IPS-18a (cell line): ENCODE results near the gene GCK.
"Not testable (repeated sequence)": the region's sequence is repeated elsewhere in the genome, so short reads cannot be mapped to it uniquely, and the experiment has no call there.

Experiments
- H3K27ac ChIP-seq: one replicate; pipeline ENCODE4 v1.5.1; 2013; ENCODE audit warnings: low read length
- H3K27me3 ChIP-seq: one replicate; pipeline ENCODE4 v1.6.1; 2013; ENCODE audit warnings: mild to moderate bottlenecking, low read length; ENCODE audit not compliant: control insufficient read depth, insufficient read depth
- H3K36me3 ChIP-seq: one replicate; pipeline ENCODE4 v1.6.1; 2013; ENCODE audit warnings: low read depth, low read length; ENCODE audit not compliant: control insufficient read depth
- H3K4me1 ChIP-seq: one replicate; pipeline ENCODE4 v1.6.1; 2013; ENCODE audit warnings: low read depth, low read length; ENCODE audit not compliant: control insufficient read depth
- H3K4me3 ChIP-seq: one replicate; pipeline ENCODE4 v1.5.1; 2013; ENCODE audit warnings: low read length
- H3K9ac ChIP-seq: one replicate; pipeline ENCODE4 v1.6.1; 2013; ENCODE audit warnings: mild to moderate bottlenecking, low read length, moderate library complexity
- H3K9me3 ChIP-seq: one replicate; pipeline ENCODE4 v1.6.1; 2013; ENCODE audit warnings: low read depth, low read length; ENCODE audit not compliant: control insufficient read depth

Gene GCK

DNA sequence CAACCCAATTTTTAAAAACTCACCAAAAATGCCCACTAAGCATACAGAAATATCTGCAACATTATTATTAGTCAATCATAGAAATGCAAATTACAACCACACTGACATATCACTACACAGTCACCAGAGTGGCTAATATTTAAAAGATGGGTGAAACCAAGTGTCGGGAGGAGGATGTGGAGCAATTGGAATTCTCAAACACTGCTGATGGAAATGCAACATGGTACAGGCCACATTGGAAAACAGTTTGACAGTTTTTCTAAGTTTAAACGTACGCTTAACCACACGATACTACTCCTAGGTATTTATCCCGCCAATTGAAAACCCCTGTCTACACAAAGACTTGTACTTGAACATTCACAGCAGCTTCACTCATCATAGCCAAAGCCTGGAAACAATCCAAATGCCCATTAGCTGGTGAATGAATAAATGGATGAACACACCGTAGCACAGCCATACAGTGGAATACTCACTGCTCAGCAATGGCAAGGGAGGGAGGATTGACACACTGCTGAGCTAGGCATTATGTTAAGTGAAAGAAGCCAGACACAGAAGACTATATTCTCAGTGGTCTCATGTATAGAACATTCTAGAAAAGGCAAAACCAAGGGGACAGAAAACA is 16.3 kb downstream of the GCK start:
- no peaks in the 10 kb centered on the region for H3K27me3 ChIP-seq
- no peaks in the 10 kb centered on the region for H3K36me3 ChIP-seq

DNA sequence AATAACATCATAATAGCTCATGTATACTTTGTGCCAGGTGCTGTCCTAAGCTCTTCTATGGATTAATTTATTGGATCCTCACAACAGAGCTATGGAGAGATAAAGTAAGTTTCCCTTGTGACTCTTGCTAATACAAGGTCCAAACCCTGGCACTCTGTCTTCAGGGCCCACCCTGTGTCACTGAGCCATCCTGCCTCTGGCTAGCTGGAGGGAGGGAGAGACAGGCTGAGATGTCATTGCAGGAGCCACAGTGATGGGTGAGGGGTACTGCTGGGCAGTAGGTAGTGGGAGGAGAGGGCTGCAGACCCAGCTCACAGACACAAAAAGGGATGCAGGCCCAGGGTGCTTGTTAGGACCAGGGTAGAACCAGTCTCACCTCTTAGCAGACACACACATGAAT is 16.9 kb downstream of the GCK start:
- Histone ChIP-seq H3K4me3 (no peak overlapping the region), H3K27me3 (no peaks in the 10 kb centered on the region), H3K9ac (no peak overlapping the region), H3K9me3 (no peaks in the 10 kb centered on the region), H3K36me3 (no peaks in the 10 kb centered on the region), H3K27ac (no peak overlapping the region), H3K4me1 (peaks cover 3% of the 10 kb centered on the region)

More for the DNA sequence above, 16.3 kb downstream of the GCK start:
- Histone ChIP-seq H3K4me1 (peaks cover 7% of the 10 kb centered on the region), H3K27ac (no peak overlapping the region), H3K9me3 (no peaks in the 10 kb centered on the region), H3K4me3 (no peak overlapping the region), H3K9ac (no peak overlapping the region)

DNA sequence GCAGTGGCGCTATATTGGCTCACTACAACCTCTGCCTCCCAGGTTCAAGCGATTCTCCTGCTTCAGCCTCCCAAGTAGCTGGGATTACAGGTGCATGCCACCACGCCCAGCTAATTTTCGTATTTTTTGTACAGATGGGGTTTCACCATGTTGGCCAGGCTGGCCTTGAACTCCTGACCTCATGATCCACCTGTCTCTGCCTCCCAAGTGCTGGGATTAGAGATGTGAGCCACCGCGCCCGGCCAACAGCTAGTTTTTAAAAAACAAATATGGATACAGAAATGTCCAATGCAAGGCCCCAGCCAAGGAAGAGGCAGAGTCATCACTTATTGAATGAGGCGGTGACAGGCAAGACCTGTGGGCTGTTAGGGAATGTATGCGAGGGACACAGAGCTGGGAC is 17.3 kb downstream of the GCK start:
- H3K4me1 ChIP-seq, H3K27ac ChIP-seq, H3K36me3 ChIP-seq, H3K27me3 ChIP-seq, H3K9me3 ChIP-seq, H3K4me3 ChIP-seq, H3K9ac ChIP-seq: not testable (repeated sequence)

DNA sequence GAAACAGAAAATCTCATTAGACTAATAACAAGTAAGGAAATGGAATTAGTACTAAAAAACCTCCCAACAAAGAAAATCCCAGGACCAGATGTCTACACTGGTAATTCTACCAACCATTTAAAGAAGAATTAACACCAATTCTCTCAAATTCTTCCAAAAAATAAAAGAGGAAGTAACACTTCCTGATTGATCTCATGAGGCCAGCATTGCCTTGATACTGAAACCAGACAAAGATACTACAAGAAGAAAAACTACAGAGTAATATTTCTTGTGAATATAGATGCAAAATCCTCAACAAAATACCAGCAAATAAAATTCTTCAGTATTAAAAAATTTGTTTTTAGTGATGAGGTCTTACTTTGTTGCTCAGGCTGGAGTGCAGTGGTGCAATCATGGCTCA is 21.3 kb downstream of the GCK start:
- H3K36me3 ChIP-seq, result no peaks in the 10 kb centered on the region
- peaks cover 7% of the 10 kb centered on the region for H3K4me1 ChIP-seq
- H3K27ac ChIP-seq, result no peak overlapping the region
- no peak overlapping the region for H3K9ac ChIP-seq
- no peaks in the 10 kb centered on the region for H3K27me3 ChIP-seq
- no peaks in the 10 kb centered on the region for H3K9me3 ChIP-seq
- H3K4me3 ChIP-seq, result no peak overlapping the region

DNA sequence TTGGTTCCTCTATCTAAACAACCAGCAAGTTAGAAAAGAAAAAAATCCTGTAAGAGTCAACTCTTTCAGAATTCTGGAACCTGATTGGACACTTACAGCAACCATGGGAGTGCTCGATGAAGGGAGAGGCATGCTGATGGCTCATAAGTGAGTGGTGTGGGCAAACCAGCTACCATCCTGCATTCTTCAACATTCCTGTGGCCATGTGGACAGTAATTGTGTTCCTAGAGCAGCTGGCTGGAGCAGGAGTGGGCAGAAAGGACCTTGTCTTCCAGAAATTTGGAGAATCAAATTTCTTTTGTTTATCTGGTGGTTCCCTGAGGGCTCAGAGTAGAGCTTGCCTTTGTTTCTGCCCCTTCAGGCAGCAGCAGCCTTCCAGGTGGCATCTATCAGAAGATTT is 25.6 kb downstream of the GCK start:
- Histone ChIP-seq H3K9ac (no peak overlapping the region), H3K4me1 (peaks cover 7% of the 10 kb centered on the region), H3K4me3 (no peak overlapping the region), H3K27ac (no peak overlapping the region), H3K27me3 (no peaks in the 10 kb centered on the region), H3K36me3 (no peaks in the 10 kb centered on the region), H3K9me3 (no peaks in the 10 kb centered on the region)

DNA sequence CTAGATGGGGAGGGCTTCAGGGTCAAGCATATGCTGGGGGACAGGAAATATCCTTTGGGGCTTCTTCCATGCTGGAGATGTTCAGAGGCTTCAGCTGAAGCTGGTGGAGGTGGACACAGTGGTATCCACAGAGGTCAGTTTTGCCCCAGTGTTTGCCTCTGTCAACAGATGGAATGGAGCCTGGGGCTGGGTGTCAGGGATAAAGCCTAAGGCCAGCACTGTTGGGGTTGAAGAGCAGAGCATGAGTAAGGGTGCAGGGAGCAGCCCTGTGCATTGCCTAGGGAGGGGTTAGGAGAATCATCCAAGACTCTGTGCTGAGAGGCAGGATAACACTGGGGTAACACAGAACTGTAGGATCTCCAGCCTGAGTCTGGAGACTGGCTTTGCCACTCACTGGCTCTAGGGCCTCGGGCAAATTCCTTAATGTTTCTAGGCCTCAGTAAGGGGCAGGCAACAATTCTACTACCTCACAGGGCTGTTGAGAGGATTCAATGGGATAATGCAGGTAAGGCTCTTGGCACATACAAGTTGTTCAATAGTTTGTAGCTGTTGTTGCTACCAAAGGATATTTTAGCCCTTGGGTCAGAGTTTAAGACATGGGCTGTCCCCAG is 26.3 kb downstream of the GCK start:
- H3K9me3 ChIP-seq, result no peaks in the 10 kb centered on the region
- no peak overlapping the region for H3K27ac ChIP-seq
- H3K9ac ChIP-seq, result no peak overlapping the region
- H3K4me3 ChIP-seq, result no peak overlapping the region
- peaks cover 7% of the 10 kb centered on the region for H3K4me1 ChIP-seq
- H3K36me3 ChIP-seq, result no peaks in the 10 kb centered on the region
- no peaks in the 10 kb centered on the region for H3K27me3 ChIP-seq

DNA sequence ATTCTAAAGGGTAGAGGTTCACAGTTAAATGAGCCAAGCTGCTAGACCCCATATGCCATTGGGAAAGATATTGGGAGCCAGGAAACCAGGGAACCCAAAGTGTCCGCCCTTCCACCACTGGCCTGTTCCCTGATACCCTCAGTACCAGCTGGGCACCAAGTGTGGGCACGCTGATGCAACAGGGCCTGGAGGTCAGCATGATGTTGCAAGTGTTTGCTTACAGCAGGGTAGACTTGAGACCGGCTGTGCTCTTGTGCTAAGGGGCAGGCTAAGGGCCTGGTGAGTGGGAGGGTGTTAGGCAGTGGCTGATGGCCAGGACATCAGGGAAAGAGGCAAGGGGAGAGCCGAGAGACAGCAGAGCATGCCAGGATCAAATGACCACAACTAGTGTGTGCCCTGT is 27.1 kb downstream of the GCK start:
- Histone ChIP-seq H3K4me1 (peaks cover 7% of the 10 kb centered on the region), H3K4me3 (no peak overlapping the region)

DNA sequence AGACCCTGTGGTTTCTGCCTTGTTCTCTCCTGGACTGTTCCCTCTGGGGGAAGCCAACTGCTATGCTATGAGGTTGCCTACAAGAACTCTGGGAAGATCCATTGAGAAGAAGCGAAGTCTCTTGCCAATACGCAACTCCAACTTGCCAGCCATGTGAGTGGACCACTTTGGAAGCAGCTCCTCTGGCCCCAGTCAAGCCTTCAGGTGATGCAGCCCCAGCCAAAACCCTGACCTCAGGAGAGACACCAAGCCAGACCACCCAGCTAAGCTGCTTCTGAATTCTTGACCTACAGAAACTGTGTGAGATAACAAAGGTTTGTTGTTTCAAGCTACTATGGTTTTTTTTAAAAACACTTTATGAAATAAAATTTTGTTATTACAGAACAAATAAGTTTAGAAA is 27.9 kb downstream of the GCK start:
- H3K27me3 ChIP-seq, result no peaks in the 10 kb centered on the region
- no peak overlapping the region for H3K9ac ChIP-seq
- no peak overlapping the region for H3K27ac ChIP-seq
- no peaks in the 10 kb centered on the region for H3K9me3 ChIP-seq
- peaks cover 7% of the 10 kb centered on the region for H3K4me1 ChIP-seq
- H3K4me3 ChIP-seq, result no peak overlapping the region
- H3K36me3 ChIP-seq, result no peaks in the 10 kb centered on the region

More for the DNA sequence above, 27.1 kb downstream of the GCK start:
- Histone ChIP-seq H3K9ac (no peak overlapping the region), H3K36me3 (no peaks in the 10 kb centered on the region), H3K27me3 (no peaks in the 10 kb centered on the region), H3K9me3 (no peaks in the 10 kb centered on the region), H3K27ac (no peak overlapping the region)

DNA sequence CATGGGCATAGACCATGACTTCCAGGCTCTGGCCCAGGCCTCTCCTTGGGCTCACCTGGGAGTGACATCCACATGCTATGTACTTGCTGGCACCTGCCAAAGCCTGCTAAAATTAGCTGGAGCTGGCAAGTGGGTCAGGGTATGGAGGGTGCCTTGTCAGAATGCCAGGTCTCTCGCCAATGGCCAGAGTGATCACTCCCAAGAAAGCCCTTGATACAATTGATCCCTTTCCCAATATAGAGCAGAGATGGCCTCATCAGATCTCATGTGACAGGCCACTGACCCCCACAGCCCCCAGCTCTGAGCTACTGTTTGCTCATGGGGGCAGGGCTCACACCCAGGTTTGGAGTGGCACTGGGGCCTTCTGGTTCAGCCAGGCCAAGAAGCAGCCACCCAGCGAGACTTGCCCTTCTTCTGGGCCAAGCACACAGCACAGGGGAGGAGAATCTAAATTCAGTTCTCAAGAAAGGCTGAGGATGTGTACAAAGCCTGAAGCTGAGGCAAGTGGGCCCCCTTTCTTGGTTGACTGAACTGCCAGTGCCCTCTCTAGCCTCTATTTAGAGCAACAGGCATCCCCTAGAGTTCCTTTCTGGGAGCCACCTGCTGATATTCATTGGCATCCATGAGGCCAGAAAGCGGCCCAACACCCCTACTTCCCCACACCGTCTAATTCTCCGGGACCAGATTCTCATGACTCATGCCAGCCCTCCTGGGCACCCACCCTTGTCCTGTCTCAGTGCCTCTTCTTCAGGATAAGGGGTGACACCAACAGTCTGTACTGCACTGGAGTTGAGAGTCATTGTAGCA is 29.2 kb downstream of the GCK start:
- Histone ChIP-seq H3K27me3 (no peaks in the 10 kb centered on the region), H3K27ac (no peak overlapping the region), H3K4me3 (no peak overlapping the region), H3K9me3 (no peaks in the 10 kb centered on the region), H3K4me1 (peaks cover 7% of the 10 kb centered on the region), H3K36me3 (no peaks in the 10 kb centered on the region), H3K9ac (no peak overlapping the region)

DNA sequence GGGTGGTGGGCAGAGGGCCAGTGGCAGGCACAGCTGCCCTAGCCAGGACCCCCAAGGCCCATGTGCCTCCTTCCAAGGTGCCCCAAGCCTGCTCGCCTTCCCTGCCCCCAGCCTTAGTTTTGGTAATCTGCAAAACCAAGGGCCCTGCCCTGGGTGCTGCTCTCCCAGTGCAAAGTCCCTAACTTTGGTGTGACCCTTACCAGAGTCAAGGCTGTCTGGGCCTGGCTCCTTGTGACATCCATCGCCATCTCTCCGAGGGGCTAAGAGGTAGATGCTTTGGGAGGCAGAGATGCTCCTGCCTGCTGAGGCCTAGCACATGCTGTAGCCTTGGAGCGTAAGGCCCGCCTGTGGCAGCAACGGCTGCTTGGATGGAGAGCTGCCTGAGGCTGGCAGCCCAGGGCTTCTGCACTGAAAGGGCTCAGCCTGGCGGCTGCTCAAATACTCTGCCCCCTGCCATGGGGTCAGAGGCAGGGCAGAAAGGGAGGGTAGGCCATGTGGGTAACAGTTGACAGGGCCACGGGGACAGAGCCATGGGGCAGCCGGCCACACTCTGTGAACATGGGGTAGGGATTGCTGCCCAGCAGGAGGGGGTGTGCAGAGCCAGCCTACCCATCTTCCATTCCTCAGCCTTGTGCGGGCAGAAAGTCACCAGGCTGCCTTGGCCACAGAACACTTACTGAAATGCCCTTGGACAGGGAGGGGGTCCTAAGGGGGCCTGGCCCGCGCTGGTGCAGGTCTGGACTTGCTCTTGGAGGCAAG is 30.2 kb downstream of the GCK start:
- no peaks in the 10 kb centered on the region for H3K36me3 ChIP-seq
- no peak overlapping the region for H3K9ac ChIP-seq
- H3K4me3 ChIP-seq, result no peak overlapping the region
- peaks cover 7% of the 10 kb centered on the region for H3K4me1 ChIP-seq
- H3K27me3 ChIP-seq, result no peaks in the 10 kb centered on the region
- H3K9me3 ChIP-seq, result no peaks in the 10 kb centered on the region
- no peak overlapping the region for H3K27ac ChIP-seq

DNA sequence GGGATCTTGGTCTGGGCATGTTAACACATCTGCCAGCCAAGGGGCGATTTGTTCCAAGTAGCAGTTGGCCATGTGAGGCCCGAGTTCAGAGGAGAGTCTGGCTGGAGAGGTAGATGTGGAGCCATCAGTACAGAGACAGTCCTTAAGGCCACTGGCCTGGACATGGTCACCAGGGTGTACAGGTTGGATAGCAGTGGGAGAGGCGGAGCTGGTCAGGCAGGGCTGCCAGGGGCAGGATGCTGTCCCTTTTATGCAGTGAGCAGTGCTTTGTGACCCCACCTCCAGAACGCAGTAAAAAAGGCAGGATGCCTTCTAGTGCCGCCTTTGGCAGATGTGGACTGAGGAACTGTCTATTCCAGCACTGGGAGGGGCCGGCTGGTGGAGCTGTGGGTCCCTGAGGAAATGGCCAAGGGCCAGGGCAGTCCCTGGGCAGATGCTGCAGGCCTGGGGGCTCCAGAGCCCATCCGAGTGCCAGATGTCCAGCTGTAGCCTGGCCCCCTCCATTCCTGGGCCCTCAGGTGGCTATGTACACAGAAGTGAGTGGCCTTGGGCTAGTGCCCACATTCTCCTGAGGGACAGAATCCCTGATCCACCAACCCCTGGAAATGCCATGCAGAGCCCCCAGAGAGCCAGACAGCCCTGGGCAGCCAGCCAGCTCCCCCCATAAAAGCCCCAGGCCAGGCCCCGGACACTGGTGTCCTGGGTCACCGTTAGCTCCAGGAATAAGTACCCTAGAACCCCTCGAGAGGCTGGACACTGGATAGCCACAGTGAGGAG is 31.0 kb downstream of the GCK start:
- Histone ChIP-seq H3K4me1 (no peaks in the 10 kb centered on the region), H3K36me3 (no peaks in the 10 kb centered on the region), H3K9me3 (no peaks in the 10 kb centered on the region), H3K4me3 (no peak overlapping the region), H3K9ac (no peak overlapping the region), H3K27me3 (no peaks in the 10 kb centered on the region), H3K27ac (no peak overlapping the region)
